Large intestine (tissue), 3 donors: ENCODE measurements around the gene PRDM11. TPM values are rescaled to one million over a fixed set of nuclear protein-coding genes. Genes with fewer than 3 reads are reported as not detected.

Source experiments
- DNase-seq, 2 donors: peaks; one replicate each; pipeline versions ENCODE4 v3.0.0 to v3.0.0-alpha.2; 2013
- H3K27ac ChIP-seq: one replicate; pipeline ENCODE4 v1.5.1; 2013; ENCODE audit warnings: low read length
- H3K27me3 ChIP-seq: 2 replicates; pipeline ENCODE4 v1.6.1; 2013; ENCODE audit warnings: low read length; ENCODE audit not compliant: control insufficient read depth, insufficient read depth
- H3K36me3 ChIP-seq: 2 replicates; pipeline ENCODE4 v1.6.1; 2013; ENCODE audit warnings: low read length; ENCODE audit not compliant: control insufficient read depth, insufficient read depth
- H3K4me1 ChIP-seq: one replicate; pipeline ENCODE4 v1.6.1; 2013; ENCODE audit warnings: low read length; ENCODE audit not compliant: control insufficient read depth, insufficient read depth
- H3K4me3 ChIP-seq: one replicate; pipeline ENCODE4 v1.5.1; 2013; ENCODE audit warnings: low read length
- H3K9me3 ChIP-seq: one replicate; pipeline ENCODE4 v1.6.1; 2013; ENCODE audit warnings: mild to moderate bottlenecking, low read depth, low read length, moderate library complexity; ENCODE audit not compliant: control insufficient read depth
- WGBS: methylation state at CpG from one replicate; pipeline ENCODE4 v1.1.5; 2013; ENCODE audit warnings: low lambda C conversion rate; ENCODE audit not compliant: insufficient coverage; 5-methylcytosine and 5-hydroxymethylcytosine counted together
- polyA plus RNA-seq: library from polyadenylated mRNA; unstranded; fragments of 120-200 nt; gene quantifications from one replicate; pipeline ENCODE4 v1.2.1, GENCODE V29; 2013

PRDM11 gene
- polyA plus RNA-seq, 1 donor: 23.4 TPM

GRCh38 chr11:45141171-45141570, 5.3 kb upstream of the PRDM11 start:
- no CpG with 5 or more reads among the region's 1 CpG for WGBS
- peaks cover 9% of the 10 kb centered on the region for H3K27me3 ChIP-seq
- no peaks in the 10 kb centered on the region for H3K36me3 ChIP-seq
- H3K27ac ChIP-seq: no peak overlapping the region
- no peak overlapping the region for H3K4me3 ChIP-seq
- no peak for DNase-seq
- H3K4me1 ChIP-seq: peaks cover 8% of the 10 kb centered on the region
- no peaks in the 10 kb centered on the region for H3K9me3 ChIP-seq

- DNase-seq: no peak
- H3K9me3 ChIP-seq: no peaks in the 10 kb centered on the region
- H3K36me3 ChIP-seq: no peaks in the 10 kb centered on the region
- peaks cover 9% of the 10 kb centered on the region for H3K27me3 ChIP-seq
- H3K27ac ChIP-seq: no peak overlapping the region
- peaks cover 8% of the 10 kb centered on the region for H3K4me1 ChIP-seq
- H3K4me3 ChIP-seq: no peak overlapping the region
- WGBS: no CpG with 5 or more reads among the region's 2 CpGs
These were observed 4.8 kb upstream of the PRDM11 start for GRCh38 chr11:45141631-45142030.

- DNase-seq: no peak
These were observed 4.0 kb upstream of the PRDM11 start for GRCh38 chr11:45142241-45143055.

GRCh38 chr11:45143494-45143893, 2.9 kb upstream of the PRDM11 start:
- no peak overlapping the region for H3K27ac ChIP-seq
- H3K9me3 ChIP-seq: no peaks in the 10 kb centered on the region
- no peaks in the 10 kb centered on the region for H3K36me3 ChIP-seq
- H3K4me3 ChIP-seq: no peak overlapping the region
- DNase-seq: no peak
- WGBS: no CpG with 5 or more reads among the region's 2 CpGs
- H3K27me3 ChIP-seq: peaks cover 9% of the 10 kb centered on the region
- peaks cover 14% of the 10 kb centered on the region for H3K4me1 ChIP-seq

More at GRCh38 chr11:45142241-45143055, 4.0 kb upstream of the PRDM11 start:
- Histone ChIP-seq H3K9me3 (no peaks in the 10 kb centered on the region), H3K4me1 (peaks cover 8% of the 10 kb centered on the region), H3K36me3 (no peaks in the 10 kb centered on the region), H3K27me3 (peaks cover 9% of the 10 kb centered on the region), H3K4me3 (no peak overlapping the region), H3K27ac (no peak overlapping the region)
- WGBS: no CpG with 5 or more reads among the region's 4 CpGs

GRCh38 chr11:45144126-45145082, 2.0 kb upstream of the PRDM11 start:
- WGBS: 60% methylated on average over 1 of the region's 16 CpGs

GRCh38 chr11:45145083-45145378, 1.4 kb upstream of the PRDM11 start:
- Histone ChIP-seq H3K9me3 (no peaks in the 10 kb centered on the region), H3K4me3 (no peak overlapping the region), H3K36me3 (no peaks in the 10 kb centered on the region), H3K4me1 (peaks cover 14% of the 10 kb centered on the region), H3K27me3 (peaks cover 9% of the 10 kb centered on the region), H3K27ac (no peak overlapping the region)
- WGBS: no CpG with 5 or more reads among the region's 3 CpGs
- no peak for DNase-seq

More at GRCh38 chr11:45144126-45145082, 2.0 kb upstream of the PRDM11 start:
- Histone ChIP-seq H3K27me3 (peaks cover 9% of the 10 kb centered on the region), H3K36me3 (no peaks in the 10 kb centered on the region), H3K9me3 (no peaks in the 10 kb centered on the region), H3K27ac (no peak overlapping the region), H3K4me1 (peaks cover 14% of the 10 kb centered on the region), H3K4me3 (no peak overlapping the region)
- no peak for DNase-seq

GRCh38 chr11:45145379-45146071, 914 bp upstream of the PRDM11 start:
- no peaks in the 10 kb centered on the region for H3K36me3 ChIP-seq
- peak overlapping the region; percentile 95 for H3K27ac ChIP-seq
- peak overlapping the region; percentile 77 for H3K4me3 ChIP-seq
- peak; percentile 56 to 77 for DNase-seq
- no CpG with 5 or more reads among the region's 23 CpGs for WGBS
- no peaks in the 10 kb centered on the region for H3K9me3 ChIP-seq
- peaks cover 14% of the 10 kb centered on the region for H3K4me1 ChIP-seq
- peaks cover 5% of the 10 kb centered on the region for H3K27me3 ChIP-seq

GRCh38 chr11:45147017-45147728, 734 bp downstream of the PRDM11 start:
- no CpG with 5 or more reads among the region's 88 CpGs for WGBS
- DNase-seq: peak; percentile 95 to 97
- Histone ChIP-seq H3K9me3 (no peaks in the 10 kb centered on the region), H3K27me3 (peaks cover 5% of the 10 kb centered on the region), H3K4me3 (peak overlapping the region; percentile 84), H3K4me1 (peaks cover 14% of the 10 kb centered on the region), H3K36me3 (no peaks in the 10 kb centered on the region), H3K27ac (peak overlapping the region; percentile 95)

GRCh38 chr11:45147891-45148675, 1.6 kb downstream of the PRDM11 start:
- Histone ChIP-seq H3K36me3 (no peaks in the 10 kb centered on the region), H3K9me3 (no peaks in the 10 kb centered on the region), H3K27me3 (peaks cover 5% of the 10 kb centered on the region), H3K4me1 (peaks cover 14% of the 10 kb centered on the region), H3K27ac (peak overlapping the region; percentile 90), H3K4me3 (peak overlapping the region; percentile 84)
- WGBS: no CpG with 5 or more reads among the region's 12 CpGs
- DNase-seq: peak; percentile 30 to 50
